PFSK-1 (cell line): ENCODE measurements around the gene EYA2.

Experiments used
- POLR2AphosphoS5 ChIP-seq: IDR thresholded peaks from 2 replicates; pipeline ENCODE4 v1.6.1; 2012; ENCODE audit warnings: low read depth, mild to moderate bottlenecking, control low read depth, low read length, moderate library complexity
- REST ChIP-seq, 2 experiments: IDR thresholded peaks; 2 replicates each; pipeline versions ENCODE4 v1.6.1 to v1.8.0; 2011 to 2012; ENCODE audit warnings: low read depth in 2 of 2, low read length in 2 of 2, control low read depth in 1 of 2, inconsistent platforms in 1 of 2, mild to moderate bottlenecking in 1 of 2, moderate library complexity in 1 of 2; ENCODE audit not compliant: insufficient read depth in 1 of 2
- SIN3A ChIP-seq: IDR thresholded peaks from 2 replicates; pipeline ENCODE4 v1.6.1; 2012; ENCODE audit warnings: mild to moderate bottlenecking, low read length, moderate library complexity, borderline replicate concordance; ENCODE audit not compliant: insufficient read depth
- TAF1 ChIP-seq: IDR thresholded peaks from 2 replicates; pipeline ENCODE4 v1.6.1; 2012; ENCODE audit warnings: low read length, control low read depth, borderline replicate concordance; ENCODE audit not compliant: insufficient read depth

- TF ChIP-seq TAF1: no peak
- no peak for TF ChIP-seq POLR2AphosphoS5
- no peak for TF ChIP-seq SIN3A
- TF ChIP-seq REST (IDR thresholded peaks at IDR 0.05; ENCODE audit: insufficient read depth in 1 of 2, low read depth in 2 of 2, low read length in 2 of 2): no peak
These were observed 167.7 kb downstream of the EYA2 start for GRCh38 chr20:47062226-47062890.
